ENCODE data around the gene TMEM44. TPM values are rescaled to one million over a fixed set of nuclear protein-coding genes. Genes with fewer than 3 reads are reported as not detected.

The TMEM44 gene
- total and polyA plus RNA-seq, 9 of the 15 experiments (the other 6 are each of a cell fraction or from before 2014, with no cell fraction given) = 0.53 to 18.1 (median 11.3) TPM

DNA sequence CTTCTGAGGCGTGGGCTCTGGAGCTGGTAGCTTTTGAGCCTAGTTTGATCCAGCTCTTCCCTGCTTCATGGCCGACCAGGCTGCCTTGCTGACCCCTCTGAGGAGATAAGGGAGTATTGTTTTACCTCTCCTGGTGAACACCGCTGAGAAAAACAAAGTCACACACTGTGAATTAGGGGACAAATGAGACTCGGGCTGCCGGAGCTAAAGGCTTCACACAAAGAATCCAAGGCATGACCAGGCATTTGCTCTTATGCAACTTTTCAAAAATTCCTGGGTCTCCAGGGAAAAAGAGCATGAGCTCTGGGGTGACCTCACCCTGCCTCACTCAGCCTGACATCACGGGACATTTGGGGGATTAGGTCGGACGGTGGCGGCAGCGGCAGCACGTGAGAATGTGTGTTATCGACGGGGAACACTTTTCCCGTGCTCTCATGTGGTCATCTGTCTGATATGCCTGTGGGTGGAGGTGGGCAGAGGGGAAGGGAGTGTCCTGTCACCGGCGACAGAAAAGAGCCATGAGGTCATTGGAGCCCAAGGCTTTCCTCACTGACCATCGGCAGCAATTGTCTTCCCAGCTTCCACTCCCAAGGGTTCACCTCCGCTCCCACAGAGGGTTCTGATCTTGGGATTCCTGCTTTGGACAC, 61.0 kb downstream of the TMEM44 start (continued):
- peak; percentile 85 for TF ChIP-seq MYC (IDR thresholded peaks at IDR 0.05; ENCODE audit: low read depth, low read length)
- no peak for TF ChIP-seq MYC (CRISPR knock-in tag; IDR thresholded peaks at IDR 0.05; ENCODE audit: borderline replicate concordance, low read depth)
- TF ChIP-seq KHSRP (IDR thresholded peaks at IDR 0.05) = peak; percentile 58
- TF ChIP-seq, protein P1, sequence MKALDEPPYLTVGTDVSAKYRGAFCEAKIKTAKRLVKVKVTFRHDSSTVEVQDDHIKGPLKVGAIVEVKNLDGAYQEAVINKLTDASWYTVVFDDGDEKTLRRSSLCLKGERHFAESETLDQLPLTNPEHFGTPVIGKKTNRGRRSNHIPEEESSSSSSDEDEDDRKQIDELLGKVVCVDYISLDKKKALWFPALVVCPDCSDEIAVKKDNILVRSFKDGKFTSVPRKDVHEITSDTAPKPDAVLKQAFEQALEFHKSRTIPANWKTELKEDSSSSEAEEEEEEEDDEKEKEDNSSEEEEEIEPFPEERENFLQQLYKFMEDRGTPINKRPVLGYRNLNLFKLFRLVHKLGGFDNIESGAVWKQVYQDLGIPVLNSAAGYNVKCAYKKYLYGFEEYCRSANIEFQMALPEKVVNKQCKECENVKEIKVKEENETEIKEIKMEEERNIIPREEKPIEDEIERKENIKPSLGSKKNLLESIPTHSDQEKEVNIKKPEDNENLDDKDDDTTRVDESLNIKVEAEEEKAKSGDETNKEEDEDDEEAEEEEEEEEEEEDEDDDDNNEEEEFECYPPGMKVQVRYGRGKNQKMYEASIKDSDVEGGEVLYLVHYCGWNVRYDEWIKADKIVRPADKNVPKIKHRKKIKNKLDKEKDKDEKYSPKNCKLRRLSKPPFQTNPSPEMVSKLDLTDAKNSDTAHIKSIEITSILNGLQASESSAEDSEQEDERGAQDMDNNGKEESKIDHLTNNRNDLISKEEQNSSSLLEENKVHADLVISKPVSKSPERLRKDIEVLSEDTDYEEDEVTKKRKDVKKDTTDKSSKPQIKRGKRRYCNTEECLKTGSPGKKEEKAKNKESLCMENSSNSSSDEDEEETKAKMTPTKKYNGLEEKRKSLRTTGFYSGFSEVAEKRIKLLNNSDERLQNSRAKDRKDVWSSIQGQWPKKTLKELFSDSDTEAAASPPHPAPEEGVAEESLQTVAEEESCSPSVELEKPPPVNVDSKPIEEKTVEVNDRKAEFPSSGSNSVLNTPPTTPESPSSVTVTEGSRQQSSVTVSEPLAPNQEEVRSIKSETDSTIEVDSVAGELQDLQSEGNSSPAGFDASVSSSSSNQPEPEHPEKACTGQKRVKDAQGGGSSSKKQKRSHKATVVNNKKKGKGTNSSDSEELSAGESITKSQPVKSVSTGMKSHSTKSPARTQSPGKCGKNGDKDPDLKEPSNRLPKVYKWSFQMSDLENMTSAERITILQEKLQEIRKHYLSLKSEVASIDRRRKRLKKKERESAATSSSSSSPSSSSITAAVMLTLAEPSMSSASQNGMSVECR (CRISPR knock-in tag; IDR thresholded peaks at IDR 0.05) = peak; percentile 57
- no peak for TF ChIP-seq KAT2B (IDR thresholded peaks at IDR 0.05; ENCODE audit: low read depth, low read length)
- peak; percentile 88 for TF ChIP-seq TAL1 (IDR thresholded peaks at IDR 0.05)
- no peak for TF ChIP-seq PCBP1 (IDR thresholded peaks at IDR 0.05; ENCODE audit: low read depth, low read length, poor library complexity, severe bottlenecking)
- TF ChIP-seq CTBP1 (IDR thresholded peaks at IDR 0.05; ENCODE audit: borderline replicate concordance) = peak; percentile 95
- TF ChIP-seq, protein P2, sequence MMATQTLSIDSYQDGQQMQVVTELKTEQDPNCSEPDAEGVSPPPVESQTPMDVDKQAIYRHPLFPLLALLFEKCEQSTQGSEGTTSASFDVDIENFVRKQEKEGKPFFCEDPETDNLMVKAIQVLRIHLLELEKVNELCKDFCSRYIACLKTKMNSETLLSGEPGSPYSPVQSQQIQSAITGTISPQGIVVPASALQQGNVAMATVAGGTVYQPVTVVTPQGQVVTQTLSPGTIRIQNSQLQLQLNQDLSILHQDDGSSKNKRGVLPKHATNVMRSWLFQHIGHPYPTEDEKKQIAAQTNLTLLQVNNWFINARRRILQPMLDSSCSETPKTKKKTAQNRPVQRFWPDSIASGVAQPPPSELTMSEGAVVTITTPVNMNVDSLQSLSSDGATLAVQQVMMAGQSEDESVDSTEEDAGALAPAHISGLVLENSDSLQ (IDR thresholded peaks at IDR 0.05) = peak; percentile 77
- TF ChIP-seq PHB2 (IDR thresholded peaks at IDR 0.05; ENCODE audit: low read depth) = 0 out of 2 replicates have a peak, but pooled peaks have one; percentile 34
- no peak for TF ChIP-seq ZNF79 (CRISPR knock-in tag; IDR thresholded peaks at IDR 0.05; ENCODE audit: low read depth)
- TF ChIP-seq HMGN3 (IDR thresholded peaks at IDR 0.05; ENCODE audit: borderline replicate concordance, extremely low read depth, insufficient read length, low read depth, low read length) = peak; percentile 29
- TF ChIP-seq RUNX1 (IDR thresholded peaks at IDR 0.05; ENCODE audit: low read depth) = peak; percentile 81; the same call in 1 of the 2 replicates
- peak; percentile 17; the same call in 1 of the 2 replicates for TF ChIP-seq NFE2L1 (tag; IDR thresholded peaks at IDR 0.05; ENCODE audit: borderline replicate concordance, low read depth)
- peak; percentile 69; the same call in 1 of the 2 replicates for TF ChIP-seq DIDO1 (tag; IDR thresholded peaks at IDR 0.05; ENCODE audit: low read depth)
- TF ChIP-seq JUN (IDR thresholded peaks at IDR 0.05; ENCODE audit: borderline replicate concordance, low read depth, low read length) = peak; percentile 98
- TF ChIP-seq JUN (CRISPR knock-in tag; IDR thresholded peaks at IDR 0.05; ENCODE audit: borderline replicate concordance) = peak; percentile 90; the same call in 1 of the 2 replicates
- peak; percentile 35 for TF ChIP-seq TBP (optimal IDR thresholded peaks at IDR 0.05; ENCODE audit: low read depth, low read length)
- TF ChIP-seq THRAP3 (IDR thresholded peaks at IDR 0.05; ENCODE audit: borderline replicate concordance) = no peak
